Hepatocyte (in vitro differentiated cells): ENCODE measurements around the gene SAMD1. TPM values are rescaled to one million over a fixed set of nuclear protein-coding genes. Genes with fewer than 3 reads are reported as not detected.

Experiments used
- DNase-seq: peaks from one replicate; pipeline ENCODE4 v3.0.0-alpha.2; 2016; ENCODE audit warnings: low spot score
- H2AFZ ChIP-seq: fragments of 200-600 bp; sonication (generic); 2 replicates; pipeline ENCODE4 v1.6.0; 2016; ENCODE audit warnings: antibody characterized with exemption, mild to moderate bottlenecking
- H3K27ac ChIP-seq: fragments of 200-600 bp; sonication (generic); 2 replicates; pipeline ENCODE4 v1.5.1; 2016; ENCODE audit warnings: mild to moderate bottlenecking
- H3K27me3 ChIP-seq: fragments of 200-600 bp; sonication (generic); 2 replicates; pipeline ENCODE4 v1.6.1; 2016
- H3K36me3 ChIP-seq: fragments of 200-600 bp; sonication (generic); replicated peaks from 2 replicates; pipeline ENCODE4 v1.5.1; 2016; ENCODE audit warnings: low read depth; ENCODE audit not compliant: insufficient read depth
- H3K4me1 ChIP-seq: fragments of 200-600 bp; sonication (generic); 2 replicates; pipeline ENCODE4 v1.5.1; 2016; ENCODE audit warnings: mild to moderate bottlenecking, moderate library complexity; ENCODE audit not compliant: insufficient read depth
- H3K4me2 ChIP-seq: fragments of 200-600 bp; sonication (generic); 2 replicates; pipeline ENCODE4 v1.6.0; 2016
- H3K4me3 ChIP-seq: fragments of 200-600 bp; sonication (generic); 2 replicates; pipeline ENCODE4 v1.5.1; 2016; ENCODE audit warnings: mild to moderate bottlenecking
- H3K79me2 ChIP-seq: fragments of 200-600 bp; sonication (generic); 2 replicates; pipeline ENCODE4 v1.6.0; 2017; ENCODE audit warnings: mild to moderate bottlenecking
- H3K9me2 ChIP-seq: fragments of 200-600 bp; sonication (generic); replicated peaks from 2 replicates; pipeline ENCODE4 v1.6.0; 2017; ENCODE audit warnings: mild to moderate bottlenecking; ENCODE audit not compliant: insufficient read depth
- H3K9me3 ChIP-seq: fragments of 200-600 bp; sonication (generic); 2 replicates; pipeline ENCODE4 v1.5.1; 2016; ENCODE audit warnings: low read depth, mild to moderate bottlenecking
- H4K20me1 ChIP-seq: fragments of 200-600 bp; sonication (generic); 2 replicates; pipeline ENCODE4 v1.6.0; 2016; ENCODE audit warnings: mild to moderate bottlenecking; ENCODE audit not compliant: insufficient read depth, poor library complexity, severe bottlenecking
- CTCF ChIP-seq: fragments of 200-600 bp; sonication (generic); IDR thresholded peaks from 2 replicates; pipeline ENCODE4 v1.5.1; 2016; ENCODE audit warnings: antibody characterized with exemption, mild to moderate bottlenecking; ENCODE audit not compliant: poor library complexity
- EZH2 ChIP-seq: fragments of 200-600 bp; sonication (generic); IDR thresholded peaks from 2 replicates; pipeline ENCODE4 v1.6.1; 2016; ENCODE audit warnings: antibody characterized with exemption, mild to moderate bottlenecking, borderline replicate concordance
- EZH2phosphoT487 ChIP-seq: fragments of 200-600 bp; sonication (generic); IDR thresholded peaks from one replicate; pipeline ENCODE4 v1.6.1; 2018; ENCODE audit warnings: antibody characterized with exemption, mild to moderate bottlenecking, low read depth, moderate library complexity; ENCODE audit not compliant: unreplicated experiment, severe bottlenecking
- WGBS: methylation state at CpG from one replicate; pipeline ENCODE4 v1.1.6; 2016; ENCODE audit warnings: low lambda C conversion rate; ENCODE audit errors: missing lambda C conversion rate; 5-methylcytosine and 5-hydroxymethylcytosine counted together
- polyA plus RNA-seq: library from polyadenylated mRNA; unstranded; fragments of >200 nt; fragmentation: Nextera tagmentation; extraction: Ambion mirVana; gene quantifications from 2 replicates; pipeline ENCODE4 v1.2.1, GENCODE V29; 2016
- total RNA-seq: library from RNA; depleted of rRNA; stranded (reverse); fragments of >200 nt; gene quantifications from 2 replicates; pipeline ENCODE4 v1.2.3, GENCODE V29; 2014

The SAMD1 gene
- total and polyA plus RNA-seq, 2 experiments from 2014 or later = 35.8 to 45.6 TPM

- H3K4me1 ChIP-seq = no peaks in the 10 kb centered on the region
- H3K36me3 ChIP-seq = no peaks in the 10 kb centered on the region
- no peaks in the 10 kb centered on the region for H4K20me1 ChIP-seq
- TF ChIP-seq CTCF = no peak
- TF ChIP-seq EZH2 = no peak
- no peak for TF ChIP-seq EZH2phosphoT487
- no peaks in the 10 kb centered on the region for H3K27me3 ChIP-seq
- H3K79me2 ChIP-seq = peaks cover 15% of the 10 kb centered on the region
- DNase-seq = no peak
- H3K4me2 ChIP-seq = no peak overlapping the region
- no peak overlapping the region for H2AFZ ChIP-seq
- H3K27ac ChIP-seq = no peak overlapping the region
- no peak overlapping the region for H3K4me3 ChIP-seq
- 98% methylated on average over 11 of the region's 16 CpGs for WGBS
- no peaks in the 10 kb centered on the region for H3K9me3 ChIP-seq
- H3K9me2 ChIP-seq = no peaks in the 10 kb centered on the region
These were observed 16.3 kb upstream of the SAMD1 start for GRCh38 chr19:14106840-14107239.

GRCh38 chr19:14105680-14106079 is 15.1 kb upstream of the SAMD1 start:
- peaks cover 11% of the 10 kb centered on the region for H3K79me2 ChIP-seq
- WGBS = 82% methylated on average over 8 of the region's 8 CpGs
- no peaks in the 10 kb centered on the region for H3K9me2 ChIP-seq
- no peak overlapping the region for H2AFZ ChIP-seq
- H3K9me3 ChIP-seq = no peaks in the 10 kb centered on the region
- no peak overlapping the region for H3K4me3 ChIP-seq
- no peaks in the 10 kb centered on the region for H3K27me3 ChIP-seq
- H4K20me1 ChIP-seq = no peaks in the 10 kb centered on the region
- no peaks in the 10 kb centered on the region for H3K4me1 ChIP-seq
- DNase-seq = no peak
- no peak overlapping the region for H3K4me2 ChIP-seq
- no peaks in the 10 kb centered on the region for H3K36me3 ChIP-seq
- no peak overlapping the region for H3K27ac ChIP-seq
- no peak for TF ChIP-seq EZH2phosphoT487
- TF ChIP-seq EZH2 = no peak
- no peak for TF ChIP-seq CTCF

GRCh38 chr19:14103310-14103709 is 12.8 kb upstream of the SAMD1 start:
- WGBS = 100% methylated on average over 1 of the region's 1 CpG
- H3K4me1 ChIP-seq = no peaks in the 10 kb centered on the region
- H3K4me2 ChIP-seq = no peak overlapping the region
- peaks cover 3% of the 10 kb centered on the region for H3K79me2 ChIP-seq
- DNase-seq = no peak
- H2AFZ ChIP-seq = no peak overlapping the region
- no peaks in the 10 kb centered on the region for H3K27me3 ChIP-seq
- no peaks in the 10 kb centered on the region for H3K9me3 ChIP-seq
- H3K4me3 ChIP-seq = no peak overlapping the region
- H4K20me1 ChIP-seq = no peaks in the 10 kb centered on the region
- H3K9me2 ChIP-seq = no peaks in the 10 kb centered on the region
- no peak overlapping the region for H3K27ac ChIP-seq
- no peak for TF ChIP-seq EZH2
- TF ChIP-seq EZH2phosphoT487 = no peak
- no peak for TF ChIP-seq CTCF
- H3K36me3 ChIP-seq = no peaks in the 10 kb centered on the region

- no peak overlapping the region for H3K4me2 ChIP-seq
- H3K79me2 ChIP-seq = no peaks in the 10 kb centered on the region
- H3K27me3 ChIP-seq = no peaks in the 10 kb centered on the region
- DNase-seq = no peak
- H3K9me2 ChIP-seq = no peaks in the 10 kb centered on the region
- WGBS = 93% methylated on average over 10 of the region's 10 CpGs
- no peaks in the 10 kb centered on the region for H4K20me1 ChIP-seq
- H2AFZ ChIP-seq = no peak overlapping the region
- H3K4me1 ChIP-seq = no peaks in the 10 kb centered on the region
- no peak for TF ChIP-seq EZH2phosphoT487
- TF ChIP-seq CTCF = no peak
- TF ChIP-seq EZH2 = no peak
- no peaks in the 10 kb centered on the region for H3K9me3 ChIP-seq
- no peak overlapping the region for H3K27ac ChIP-seq
- no peak overlapping the region for H3K4me3 ChIP-seq
- no peaks in the 10 kb centered on the region for H3K36me3 ChIP-seq
These were observed 12.2 kb upstream of the SAMD1 start for GRCh38 chr19:14102756-14103155.
